ENCODE measurements around the gene FTCD.

Gene FTCD

GRCh38 chr21:46128106-46128932 lies 27.1 kb downstream of the FTCD start:
- no peak for DNase-seq (ENCODE audit: low read depth)
- TF ChIP-seq CTCF (IDR thresholded peaks at IDR 0.05; ENCODE audit: control insufficient read depth, insufficient read depth, low read depth, low read length, missing control alignments) = no peak
- H3K4me3 ChIP-seq (ENCODE audit: control insufficient read depth, low read depth, low read length) = no peak overlapping the region

- TF ChIP-seq CTCF (IDR thresholded peaks at IDR 0.05; ENCODE audit: control insufficient read depth, insufficient read depth, low read depth, low read length, missing control alignments) = no peak
- H3K4me3 ChIP-seq (ENCODE audit: control insufficient read depth, low read depth, low read length) = no peak overlapping the region
- DNase-seq (ENCODE audit: low read depth) = no peak
These were observed 27.9 kb downstream of the FTCD start for GRCh38 chr21:46127239-46128105.

GRCh38 chr21:46126309-46127238 lies 28.8 kb downstream of the FTCD start:
- no peak for DNase-seq (ENCODE audit: low read depth)
- no peak overlapping the region for H3K4me3 ChIP-seq (ENCODE audit: control insufficient read depth, low read depth, low read length)
- TF ChIP-seq CTCF (IDR thresholded peaks at IDR 0.05; ENCODE audit: control insufficient read depth, insufficient read depth, low read depth, low read length, missing control alignments) = no peak

GRCh38 chr21:46125846-46126301 lies 29.5 kb downstream of the FTCD start:
- no peak overlapping the region for H3K4me3 ChIP-seq (ENCODE audit: control insufficient read depth, low read depth, low read length)
- no peak for DNase-seq (ENCODE audit: low read depth)
- no peak for TF ChIP-seq CTCF (IDR thresholded peaks at IDR 0.05; ENCODE audit: control insufficient read depth, insufficient read depth, low read depth, low read length, missing control alignments)

GRCh38 chr21:46124926-46125845 lies 30.2 kb downstream of the FTCD start:
- H3K4me3 ChIP-seq (ENCODE audit: control insufficient read depth, low read depth, low read length) = no peak overlapping the region
- TF ChIP-seq CTCF (IDR thresholded peaks at IDR 0.05; ENCODE audit: control insufficient read depth, insufficient read depth, low read depth, low read length, missing control alignments) = no peak
- DNase-seq (ENCODE audit: low read depth) = no peak
